ENCODE data around the gene PRPF39. TPM values are rescaled to one million over a fixed set of nuclear protein-coding genes. Genes with fewer than 3 reads are reported as not detected.

Gene PRPF39
- total and polyA plus RNA-seq, 2 of the 13 experiments (the other 11 are each of a cell fraction or from before 2014, with no cell fraction given) = 44.2 to 65.0 TPM

- TF ChIP-seq MTA3 (CRISPR knock-in tag; IDR thresholded peaks at IDR 0.05) (no peak), ETV5 (CRISPR knock-in tag; IDR thresholded peaks at IDR 0.05; ENCODE audit: borderline replicate concordance) (peak; percentile 68; the same call in 1 of the 2 replicates), SAFB2 (CRISPR knock-in tag; IDR thresholded peaks at IDR 0.05; ENCODE audit: borderline replicate concordance, low read depth) (no peak), ZNF746 (CRISPR knock-in tag; IDR thresholded peaks at IDR 0.05) (no peak), SNAI1 (CRISPR knock-in tag; IDR thresholded peaks at IDR 0.05; ENCODE audit: borderline replicate concordance) (no peak), PPARG (CRISPR knock-in tag; conservative IDR thresholded peaks at IDR 0.05) (no peak), ZNF598 (CRISPR knock-in tag; IDR thresholded peaks at IDR 0.05; ENCODE audit: borderline replicate concordance) (peak; percentile 78; the same call in 1 of the 2 replicates), ZNF790 (CRISPR knock-in tag; IDR thresholded peaks at IDR 0.05; ENCODE audit: borderline replicate concordance) (no peak), ZNF784 (CRISPR knock-in tag; IDR thresholded peaks at IDR 0.05; ENCODE audit: borderline replicate concordance) (0 out of 2 replicates have a peak, but pooled peaks have one; percentile 37), ZNF382 (CRISPR knock-in tag; IDR thresholded peaks at IDR 0.05; ENCODE audit: borderline replicate concordance) (no peak), HOXA9 (CRISPR knock-in tag; IDR thresholded peaks at IDR 0.05; ENCODE audit: borderline replicate concordance) (peak; percentile 54; the same call in 1 of the 2 replicates), ZNF687 (CRISPR knock-in tag; IDR thresholded peaks at IDR 0.05) (peak; percentile 67)
- TF ChIP-seq, protein P1, sequence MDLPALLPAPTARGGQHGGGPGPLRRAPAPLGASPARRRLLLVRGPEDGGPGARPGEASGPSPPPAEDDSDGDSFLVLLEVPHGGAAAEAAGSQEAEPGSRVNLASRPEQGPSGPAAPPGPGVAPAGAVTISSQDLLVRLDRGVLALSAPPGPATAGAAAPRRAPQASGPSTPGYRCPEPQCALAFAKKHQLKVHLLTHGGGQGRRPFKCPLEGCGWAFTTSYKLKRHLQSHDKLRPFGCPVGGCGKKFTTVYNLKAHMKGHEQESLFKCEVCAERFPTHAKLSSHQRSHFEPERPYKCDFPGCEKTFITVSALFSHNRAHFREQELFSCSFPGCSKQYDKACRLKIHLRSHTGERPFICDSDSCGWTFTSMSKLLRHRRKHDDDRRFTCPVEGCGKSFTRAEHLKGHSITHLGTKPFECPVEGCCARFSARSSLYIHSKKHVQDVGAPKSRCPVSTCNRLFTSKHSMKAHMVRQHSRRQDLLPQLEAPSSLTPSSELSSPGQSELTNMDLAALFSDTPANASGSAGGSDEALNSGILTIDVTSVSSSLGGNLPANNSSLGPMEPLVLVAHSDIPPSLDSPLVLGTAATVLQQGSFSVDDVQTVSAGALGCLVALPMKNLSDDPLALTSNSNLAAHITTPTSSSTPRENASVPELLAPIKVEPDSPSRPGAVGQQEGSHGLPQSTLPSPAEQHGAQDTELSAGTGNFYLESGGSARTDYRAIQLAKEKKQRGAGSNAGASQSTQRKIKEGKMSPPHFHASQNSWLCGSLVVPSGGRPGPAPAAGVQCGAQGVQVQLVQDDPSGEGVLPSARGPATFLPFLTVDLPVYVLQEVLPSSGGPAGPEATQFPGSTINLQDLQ (CRISPR knock-in tag; IDR thresholded peaks at IDR 0.05) = peak; percentile 72; the same call in 1 of the 2 replicates
- TF ChIP-seq, protein P2, sequence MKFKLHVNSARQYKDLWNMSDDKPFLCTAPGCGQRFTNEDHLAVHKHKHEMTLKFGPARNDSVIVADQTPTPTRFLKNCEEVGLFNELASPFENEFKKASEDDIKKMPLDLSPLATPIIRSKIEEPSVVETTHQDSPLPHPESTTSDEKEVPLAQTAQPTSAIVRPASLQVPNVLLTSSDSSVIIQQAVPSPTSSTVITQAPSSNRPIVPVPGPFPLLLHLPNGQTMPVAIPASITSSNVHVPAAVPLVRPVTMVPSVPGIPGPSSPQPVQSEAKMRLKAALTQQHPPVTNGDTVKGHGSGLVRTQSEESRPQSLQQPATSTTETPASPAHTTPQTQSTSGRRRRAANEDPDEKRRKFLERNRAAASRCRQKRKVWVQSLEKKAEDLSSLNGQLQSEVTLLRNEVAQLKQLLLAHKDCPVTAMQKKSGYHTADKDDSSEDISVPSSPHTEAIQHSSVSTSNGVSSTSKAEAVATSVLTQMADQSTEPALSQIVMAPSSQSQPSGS (CRISPR knock-in tag; IDR thresholded peaks at IDR 0.05) = no peak
Measured at GRCh38 chr14:45135659-45136395, 51.9 kb downstream of the PRPF39 start, which contains the start of gene FANCM (continued).

Measured in HepG2 (cell line).